ENCODE measurements around the gene CSTPP1.

DNA sequence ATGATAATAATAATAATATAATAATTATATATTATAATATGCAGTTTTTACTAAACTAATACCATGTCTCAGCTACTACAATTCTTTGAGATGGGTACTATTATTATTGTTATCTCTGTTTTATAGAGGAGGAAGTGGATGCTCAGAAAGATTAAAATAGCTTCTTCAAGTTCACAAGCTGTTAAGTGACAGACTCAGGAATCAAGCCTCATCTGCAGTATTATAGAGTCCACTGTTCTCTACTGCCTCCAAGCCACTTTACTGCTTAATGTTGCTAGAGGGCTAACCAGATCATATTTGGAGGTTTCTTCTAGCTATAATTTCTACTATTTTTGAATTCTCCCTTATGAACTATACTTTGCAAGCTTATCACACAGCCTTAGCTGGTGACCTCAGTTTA lies 62.7 kb downstream of the CSTPP1 start:
- TF ChIP-seq, protein P1, sequence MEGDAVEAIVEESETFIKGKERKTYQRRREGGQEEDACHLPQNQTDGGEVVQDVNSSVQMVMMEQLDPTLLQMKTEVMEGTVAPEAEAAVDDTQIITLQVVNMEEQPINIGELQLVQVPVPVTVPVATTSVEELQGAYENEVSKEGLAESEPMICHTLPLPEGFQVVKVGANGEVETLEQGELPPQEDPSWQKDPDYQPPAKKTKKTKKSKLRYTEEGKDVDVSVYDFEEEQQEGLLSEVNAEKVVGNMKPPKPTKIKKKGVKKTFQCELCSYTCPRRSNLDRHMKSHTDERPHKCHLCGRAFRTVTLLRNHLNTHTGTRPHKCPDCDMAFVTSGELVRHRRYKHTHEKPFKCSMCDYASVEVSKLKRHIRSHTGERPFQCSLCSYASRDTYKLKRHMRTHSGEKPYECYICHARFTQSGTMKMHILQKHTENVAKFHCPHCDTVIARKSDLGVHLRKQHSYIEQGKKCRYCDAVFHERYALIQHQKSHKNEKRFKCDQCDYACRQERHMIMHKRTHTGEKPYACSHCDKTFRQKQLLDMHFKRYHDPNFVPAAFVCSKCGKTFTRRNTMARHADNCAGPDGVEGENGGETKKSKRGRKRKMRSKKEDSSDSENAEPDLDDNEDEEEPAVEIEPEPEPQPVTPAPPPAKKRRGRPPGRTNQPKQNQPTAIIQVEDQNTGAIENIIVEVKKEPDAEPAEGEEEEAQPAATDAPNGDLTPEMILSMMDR (IDR thresholded peaks at IDR 0.05; ENCODE audit: insufficient read depth, low read depth, low read length), result no peak
- TF ChIP-seq EZH2 (IDR thresholded peaks at IDR 0.05; ENCODE audit: insufficient read depth, low read length), result no peak
